ENCODE measurements around the gene PSAPL1.

The PSAPL1 gene

GRCh38 chr4:7451434-7451789, 16.7 kb upstream of the PSAPL1 start:
- no peak overlapping the region for H3K4me3 ChIP-seq (replicated peaks in 1 of 2; ENCODE audit: low read depth in 2 of 2, low read length in 2 of 2)
- no peak for TF ChIP-seq CTCF (IDR thresholded peaks at IDR 0.05; ENCODE audit: low read depth, low read length)
- DNase-seq (ENCODE audit: low read depth in 2 of 2), result no peak

- no peak for DNase-seq (ENCODE audit: low read depth in 2 of 2)
- no peak overlapping the region for H3K4me3 ChIP-seq (replicated peaks in 1 of 2; ENCODE audit: low read depth in 2 of 2, low read length in 2 of 2)
- no peak for TF ChIP-seq CTCF (IDR thresholded peaks at IDR 0.05; ENCODE audit: low read depth, low read length)
These were observed 16.2 kb upstream of the PSAPL1 start for GRCh38 chr4:7450775-7451433.

GRCh38 chr4:7448036-7448435, 13.3 kb upstream of the PSAPL1 start:
- no peak for TF ChIP-seq CTCF (IDR thresholded peaks at IDR 0.05; ENCODE audit: low read depth, low read length)
- DNase-seq (ENCODE audit: low read depth in 2 of 2), result no peak
- H3K4me3 ChIP-seq (replicated peaks in 1 of 2; ENCODE audit: low read depth in 2 of 2, low read length in 2 of 2), result no peak overlapping the region

- no peak overlapping the region for H3K4me3 ChIP-seq (replicated peaks in 1 of 2; ENCODE audit: low read depth in 2 of 2, low read length in 2 of 2)
- DNase-seq (ENCODE audit: low read depth in 2 of 2), result no peak
- TF ChIP-seq CTCF (IDR thresholded peaks at IDR 0.05; ENCODE audit: low read depth, low read length), result no peak
These were observed 12.5 kb upstream of the PSAPL1 start for GRCh38 chr4:7447236-7447635.

GRCh38 chr4:7444731-7445130, 10.0 kb upstream of the PSAPL1 start:
- H3K4me3 ChIP-seq (replicated peaks in 1 of 2; ENCODE audit: low read depth in 2 of 2, low read length in 2 of 2), result no peak overlapping the region
- DNase-seq (ENCODE audit: low read depth in 2 of 2), result no peak
- TF ChIP-seq CTCF (IDR thresholded peaks at IDR 0.05; ENCODE audit: low read depth, low read length), result no peak

- H3K4me3 ChIP-seq (replicated peaks in 1 of 2; ENCODE audit: low read depth in 2 of 2, low read length in 2 of 2), result no peak overlapping the region
- no peak for DNase-seq (ENCODE audit: low read depth in 2 of 2)
- no peak for TF ChIP-seq CTCF (IDR thresholded peaks at IDR 0.05; ENCODE audit: low read depth, low read length)
These were observed 9.6 kb upstream of the PSAPL1 start for GRCh38 chr4:7444314-7444713.

- TF ChIP-seq CTCF (IDR thresholded peaks at IDR 0.05; ENCODE audit: low read depth, low read length), result no peak
- no peak for DNase-seq (ENCODE audit: low read depth in 2 of 2)
These were observed 7.9 kb upstream of the PSAPL1 start for GRCh38 chr4:7442574-7443162.

More at GRCh38 chr4:7442574-7443162, 7.9 kb upstream of the PSAPL1 start:
- H3K4me3 ChIP-seq (replicated peaks in 1 of 2; ENCODE audit: low read depth in 2 of 2, low read length in 2 of 2), result no peak overlapping the region
